ENCODE results near the gene ACOXL.

GRCh38 chr2:111094691-111095090 is 362.3 kb downstream of the ACOXL start:
- TF ChIP-seq, protein P1, sequence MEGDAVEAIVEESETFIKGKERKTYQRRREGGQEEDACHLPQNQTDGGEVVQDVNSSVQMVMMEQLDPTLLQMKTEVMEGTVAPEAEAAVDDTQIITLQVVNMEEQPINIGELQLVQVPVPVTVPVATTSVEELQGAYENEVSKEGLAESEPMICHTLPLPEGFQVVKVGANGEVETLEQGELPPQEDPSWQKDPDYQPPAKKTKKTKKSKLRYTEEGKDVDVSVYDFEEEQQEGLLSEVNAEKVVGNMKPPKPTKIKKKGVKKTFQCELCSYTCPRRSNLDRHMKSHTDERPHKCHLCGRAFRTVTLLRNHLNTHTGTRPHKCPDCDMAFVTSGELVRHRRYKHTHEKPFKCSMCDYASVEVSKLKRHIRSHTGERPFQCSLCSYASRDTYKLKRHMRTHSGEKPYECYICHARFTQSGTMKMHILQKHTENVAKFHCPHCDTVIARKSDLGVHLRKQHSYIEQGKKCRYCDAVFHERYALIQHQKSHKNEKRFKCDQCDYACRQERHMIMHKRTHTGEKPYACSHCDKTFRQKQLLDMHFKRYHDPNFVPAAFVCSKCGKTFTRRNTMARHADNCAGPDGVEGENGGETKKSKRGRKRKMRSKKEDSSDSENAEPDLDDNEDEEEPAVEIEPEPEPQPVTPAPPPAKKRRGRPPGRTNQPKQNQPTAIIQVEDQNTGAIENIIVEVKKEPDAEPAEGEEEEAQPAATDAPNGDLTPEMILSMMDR (IDR thresholded peaks at IDR 0.05): no peak
- TF ChIP-seq POLR2A (IDR thresholded peaks at IDR 0.05): no peak
